Epithelial cell of proximal tubule (primary cell): ENCODE measurements around the gene BLCAP. TPM values are rescaled to one million over a fixed set of nuclear protein-coding genes. Genes with fewer than 3 reads are reported as not detected.
"Not testable (repeated sequence)": the region's sequence is repeated elsewhere in the genome, so short reads cannot be mapped to it uniquely, and the experiment has no call there.

Experiments
- DNase-seq: peaks from one replicate; pipeline ENCODE4 v3.0.0-alpha.2; 2011; ENCODE audit warnings: low read depth
- H3K4me3 ChIP-seq: 2 replicates; pipeline ENCODE4 v1.5.1; 2011; ENCODE audit warnings: low read depth, mild to moderate bottlenecking, low read length
- CTCF ChIP-seq: conservative IDR thresholded peaks from 2 replicates; pipeline ENCODE4 v1.5.1; 2012; ENCODE audit warnings: low read depth, mild to moderate bottlenecking, low read length
- total RNA-seq: library from RNA; depleted of rRNA; stranded (reverse); fragments of >200 nt; gene quantifications from 2 replicates; pipeline ENCODE4 v1.2.3, GENCODE V29; 2015

BLCAP gene
- total RNA-seq, 1 donor from 2014 or later = 25.3 TPM

GRCh38 chr20:37477041-37477440 lies 50.6 kb downstream of the BLCAP start:
- no peak overlapping the region for H3K4me3 ChIP-seq
- no peak for TF ChIP-seq CTCF
- no peak for DNase-seq

GRCh38 chr20:37475252-37475651 lies 52.4 kb downstream of the BLCAP start:
- no peak overlapping the region for H3K4me3 ChIP-seq
- TF ChIP-seq CTCF = no peak
- peak; percentile 7 for DNase-seq

- no peak for DNase-seq
- no peak for TF ChIP-seq CTCF
- no peak overlapping the region for H3K4me3 ChIP-seq
These were observed 53.3 kb downstream of the BLCAP start for GRCh38 chr20:37474386-37474785.

- no peak overlapping the region for H3K4me3 ChIP-seq
- DNase-seq = no peak
- no peak for TF ChIP-seq CTCF
These were observed 54.3 kb downstream of the BLCAP start for GRCh38 chr20:37473249-37474000.

- not testable (repeated sequence) for DNase-seq, H3K4me3 ChIP-seq
These were observed 55.2 kb downstream of the BLCAP start for GRCh38 chr20:37472435-37472834.

GRCh38 chr20:37471741-37472235 lies 55.9 kb downstream of the BLCAP start:
- no peak overlapping the region for H3K4me3 ChIP-seq
- TF ChIP-seq CTCF = no peak
- DNase-seq = no peak

- DNase-seq, H3K4me3 ChIP-seq: not testable (repeated sequence)
These were observed 57.5 kb downstream of the BLCAP start for GRCh38 chr20:37470190-37470589.

GRCh38 chr20:37469531-37469930 lies 58.1 kb downstream of the BLCAP start:
- TF ChIP-seq CTCF = no peak
- H3K4me3 ChIP-seq = no peak overlapping the region
- no peak for DNase-seq
